ENCODE measurements around the gene GPX7.

GPX7 gene

GRCh38 chr1:52588535-52588934 lies 13.6 kb upstream of the GPX7 start:
- DNase-seq = no peak

- no peak for DNase-seq
Measured at GRCh38 chr1:52590266-52590665, 11.9 kb upstream of the GPX7 start.

- DNase-seq = no peak
Measured at GRCh38 chr1:52592637-52593323, 9.4 kb upstream of the GPX7 start.

- DNase-seq = no peak
Measured at GRCh38 chr1:52593495-52593894, 8.7 kb upstream of the GPX7 start.

GRCh38 chr1:52595061-52595460 lies 7.1 kb upstream of the GPX7 start:
- DNase-seq = no peak

GRCh38 chr1:52597912-52598311 lies 4.3 kb upstream of the GPX7 start:
- DNase-seq = no peak

GRCh38 chr1:52598729-52599128 lies 3.4 kb upstream of the GPX7 start:
- DNase-seq = no peak

GRCh38 chr1:52599236-52599635 lies 2.9 kb upstream of the GPX7 start:
- no peak for DNase-seq

GRCh38 chr1:52600533-52601179 lies 1.5 kb upstream of the GPX7 start:
- DNase-seq = no peak

GRCh38 chr1:52601519-52601918 lies 652 bp upstream of the GPX7 start:
- DNase-seq = no peak

GRCh38 chr1:52602856-52603600 lies 857 bp downstream of the GPX7 start:
- no peak for DNase-seq

GRCh38 chr1:52603630-52604029 lies 1.5 kb downstream of the GPX7 start:
- DNase-seq = no peak

- DNase-seq = no peak
Measured at GRCh38 chr1:52604063-52604770, 2.0 kb downstream of the GPX7 start.

- DNase-seq = no peak
Measured at GRCh38 chr1:52613636-52614373, 11.6 kb downstream of the GPX7 start.

GRCh38 chr1:52614671-52615070 lies 12.5 kb downstream of the GPX7 start:
- DNase-seq = no peak

- DNase-seq = no peak
Measured at GRCh38 chr1:52615489-52616042, 13.4 kb downstream of the GPX7 start.

- no peak for DNase-seq
Measured at GRCh38 chr1:52621950-52622349, 19.8 kb downstream of the GPX7 start.

GRCh38 chr1:52623812-52624211 lies 21.6 kb downstream of the GPX7 start:
- no peak for DNase-seq

- DNase-seq = no peak
Measured at GRCh38 chr1:52627028-52627427, 24.9 kb downstream of the GPX7 start.

- DNase-seq = no peak
Measured at GRCh38 chr1:52628614-52629324, 26.6 kb downstream of the GPX7 start.

GRCh38 chr1:52629325-52629643 lies 27.1 kb downstream of the GPX7 start:
- no peak for DNase-seq

- no peak for DNase-seq
Measured at GRCh38 chr1:52629667-52630066, 27.5 kb downstream of the GPX7 start.
